ENCODE results near the gene BAIAP3. TPM values are rescaled to one million over a fixed set of nuclear protein-coding genes. Genes with fewer than 3 reads are reported as not detected.

BAIAP3 gene
- total RNA-seq, 6 experiments from 2014 or later = 0.11 to 0.28 (median 0.16) TPM

- no peaks in the 10 kb centered on the region for H3K27me3 Mint-ChIP-seq (ENCODE audit: insufficient read depth)
Measured at GRCh38 chr16:1385232-1385631, 51.8 kb downstream of the BAIAP3 start.

DNA sequence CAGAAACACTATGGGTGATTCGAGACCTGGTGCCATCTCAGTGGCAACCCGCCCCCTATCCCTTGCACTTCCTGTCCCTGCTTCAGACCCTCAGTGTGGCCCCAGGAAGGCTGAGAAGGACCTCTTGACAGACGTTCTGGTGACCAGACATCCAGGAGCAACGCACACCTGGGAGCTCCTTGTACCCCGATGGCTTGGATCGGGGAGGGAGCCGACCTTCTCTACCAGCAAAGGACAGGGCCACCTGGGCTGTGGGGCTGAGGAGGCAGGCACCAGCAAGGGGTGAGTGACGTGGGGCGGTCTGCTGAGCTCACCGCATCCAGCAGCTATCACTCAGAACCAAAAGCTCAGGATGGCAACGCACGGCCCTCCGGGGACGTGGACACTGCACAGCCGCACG is 53.9 kb downstream of the BAIAP3 start:
- Mint-ChIP-seq H3K36me3 (ENCODE audit: low read depth) (no peaks in the 10 kb centered on the region), H3K4me1 (ENCODE audit: low read depth) (no peaks in the 10 kb centered on the region), H3K27ac (no peak overlapping the region), H3K9me3 (no peaks in the 10 kb centered on the region), H3K27me3 (ENCODE audit: insufficient read depth) (no peaks in the 10 kb centered on the region; the same call in 1 of the 2 replicates), H3K4me3 (no peak overlapping the region)
- no peak for DNase-seq
- no peak for TF ChIP-seq CTCF (IDR thresholded peaks at IDR 0.05)

More at GRCh38 chr16:1385232-1385631, 51.8 kb downstream of the BAIAP3 start:
- no peak overlapping the region for H3K4me3 Mint-ChIP-seq
- H3K9me3 Mint-ChIP-seq = no peaks in the 10 kb centered on the region
- no peak overlapping the region for H3K27ac Mint-ChIP-seq
- no peaks in the 10 kb centered on the region for H3K36me3 Mint-ChIP-seq (ENCODE audit: low read depth)
- DNase-seq = no peak
- no peak for TF ChIP-seq CTCF (IDR thresholded peaks at IDR 0.05)
- H3K4me1 Mint-ChIP-seq (ENCODE audit: low read depth) = no peaks in the 10 kb centered on the region

DNA sequence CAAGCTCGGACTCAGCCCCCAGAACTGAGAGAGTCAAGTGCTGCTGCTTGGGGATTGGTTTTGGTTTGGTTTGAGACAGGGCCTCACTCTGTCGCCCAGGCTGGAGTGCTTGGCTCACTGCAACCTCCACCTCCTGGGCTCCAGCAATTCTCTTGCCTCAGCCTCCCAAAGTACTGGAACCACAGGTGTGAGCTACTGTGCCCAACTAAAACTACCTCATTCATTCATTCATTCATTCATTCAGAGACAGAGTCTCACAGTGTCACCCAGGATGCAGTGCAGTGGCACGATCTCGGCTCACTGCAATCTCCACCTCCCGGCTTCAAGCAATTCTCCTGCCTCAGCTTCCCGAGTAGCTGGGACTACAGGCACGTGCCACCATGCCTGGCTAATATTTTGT is 56.3 kb downstream of the BAIAP3 start:
- no peak for DNase-seq
- H3K9me3 Mint-ChIP-seq = no peaks in the 10 kb centered on the region
- H3K36me3 Mint-ChIP-seq (ENCODE audit: low read depth) = no peaks in the 10 kb centered on the region
- no peak overlapping the region for H3K4me3 Mint-ChIP-seq
- TF ChIP-seq CTCF (IDR thresholded peaks at IDR 0.05) = no peak
- no peak overlapping the region for H3K27ac Mint-ChIP-seq
- no peaks in the 10 kb centered on the region for H3K4me1 Mint-ChIP-seq (ENCODE audit: low read depth)
- no peaks in the 10 kb centered on the region; the same call in 1 of the 2 replicates for H3K27me3 Mint-ChIP-seq (ENCODE audit: insufficient read depth)

- no peaks in the 10 kb centered on the region; the same call in 1 of the 2 replicates for H3K27me3 Mint-ChIP-seq (ENCODE audit: insufficient read depth)
- H3K4me1 Mint-ChIP-seq (ENCODE audit: low read depth) = no peaks in the 10 kb centered on the region
- H3K36me3 Mint-ChIP-seq (ENCODE audit: low read depth) = no peaks in the 10 kb centered on the region
- no peak for DNase-seq
- no peak overlapping the region for H3K27ac Mint-ChIP-seq
- TF ChIP-seq CTCF (IDR thresholded peaks at IDR 0.05) = no peak
- H3K9me3 Mint-ChIP-seq = no peaks in the 10 kb centered on the region
- no peak overlapping the region for H3K4me3 Mint-ChIP-seq
Measured at GRCh38 chr16:1390239-1390779, 56.9 kb downstream of the BAIAP3 start.

DNA sequence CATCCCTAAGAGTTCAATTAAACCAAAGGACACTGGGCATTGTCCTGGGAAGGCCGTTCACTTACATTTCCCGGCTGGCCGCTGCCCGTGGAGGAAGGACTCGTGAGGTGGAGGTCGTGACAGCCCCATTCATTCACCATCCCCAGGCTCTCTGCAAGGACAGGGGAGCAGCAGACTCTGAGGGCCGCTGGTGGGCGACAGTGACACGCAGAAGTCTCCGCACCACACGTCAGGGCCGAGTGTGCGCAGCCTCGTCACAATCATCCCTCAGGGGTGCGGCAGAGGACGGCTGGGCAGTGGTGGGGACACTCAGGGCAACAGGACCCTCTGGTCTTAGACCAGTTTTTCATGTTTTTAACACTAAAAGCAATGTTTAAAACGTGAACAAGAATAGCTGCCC is 59.4 kb downstream of the BAIAP3 start:
- DNase-seq = no peak
- TF ChIP-seq CTCF (IDR thresholded peaks at IDR 0.05) = no peak
- H3K4me3 Mint-ChIP-seq = no peak overlapping the region
- no peaks in the 10 kb centered on the region for H3K9me3 Mint-ChIP-seq
- H3K4me1 Mint-ChIP-seq (ENCODE audit: low read depth) = no peaks in the 10 kb centered on the region
- H3K27me3 Mint-ChIP-seq (ENCODE audit: insufficient read depth) = no peaks in the 10 kb centered on the region; the same call in 1 of the 2 replicates
- H3K27ac Mint-ChIP-seq = no peak overlapping the region
- no peaks in the 10 kb centered on the region for H3K36me3 Mint-ChIP-seq (ENCODE audit: low read depth)

Data from HFFc6 (cell line).